Progenitor cell of endocrine pancreas (in vitro differentiated cells): Measurements from ENCODE around the gene CFAP410. TPM values are rescaled to one million over a fixed set of nuclear protein-coding genes. Genes with fewer than 3 reads are reported as not detected.
A peak's percentile ranks its signal among the peaks of the same experiment; 100 is the strongest.

Experiments used
- DNase-seq: peaks from one replicate; pipeline ENCODE4 v3.0.0; 2021; ENCODE audit warnings: low spot score; ENCODE audit not compliant: unreplicated experiment
- H3K27ac Mint-ChIP-seq: 2 replicates; pipeline ENCODE4 v1.8.0; 2021; ENCODE audit warnings: mild to moderate bottlenecking, moderate library complexity, mixed read lengths
- H3K27me3 Mint-ChIP-seq: 2 replicates; pipeline ENCODE4 v1.8.0; 2021; ENCODE audit warnings: mixed read lengths
- H3K36me3 Mint-ChIP-seq: 2 replicates; pipeline ENCODE4 v1.8.0; 2022; ENCODE audit warnings: mixed read lengths; ENCODE audit not compliant: insufficient read depth
- H3K4me1 Mint-ChIP-seq: 2 replicates; pipeline ENCODE4 v1.8.0; 2021; ENCODE audit warnings: low read depth, mixed read lengths
- H3K4me3 Mint-ChIP-seq: 2 replicates; pipeline ENCODE4 v1.8.0; 2021; ENCODE audit warnings: low read depth, mild to moderate bottlenecking, moderate library complexity, mixed read lengths
- H3K9me3 Mint-ChIP-seq: 2 replicates; pipeline ENCODE4 v1.8.0; 2021; ENCODE audit warnings: low read depth, mixed read lengths
- long read RNA-seq: library from polyadenylated mRNA; unstranded; transcript quantifications from one replicate; pipeline ENCODE4 v2.0.0, GENCODE V29; 2020
- total RNA-seq: library from RNA; stranded (reverse); gene quantifications from 2 replicates; pipeline ENCODE4 v1.2.1, GENCODE V29; 2021
- TF ChIP-seq, protein P1 (sequence below): fragments of 200-600 bp; sonication (generic); IDR thresholded peaks from one replicate; pipeline ENCODE4 v1.5.0; 2021; ENCODE audit warnings: antibody characterized with exemption, mild to moderate bottlenecking; ENCODE audit not compliant: unreplicated experiment

The CFAP410 gene
- total RNA-seq = 32.4 and 32.5 TPM in 2 replicates
- long read RNA-seq, partial matches to known transcripts = 0 of 1 reads
- long read RNA-seq, other reads (novel, unspliced or antisense) = 1 of 1 reads

DNA sequence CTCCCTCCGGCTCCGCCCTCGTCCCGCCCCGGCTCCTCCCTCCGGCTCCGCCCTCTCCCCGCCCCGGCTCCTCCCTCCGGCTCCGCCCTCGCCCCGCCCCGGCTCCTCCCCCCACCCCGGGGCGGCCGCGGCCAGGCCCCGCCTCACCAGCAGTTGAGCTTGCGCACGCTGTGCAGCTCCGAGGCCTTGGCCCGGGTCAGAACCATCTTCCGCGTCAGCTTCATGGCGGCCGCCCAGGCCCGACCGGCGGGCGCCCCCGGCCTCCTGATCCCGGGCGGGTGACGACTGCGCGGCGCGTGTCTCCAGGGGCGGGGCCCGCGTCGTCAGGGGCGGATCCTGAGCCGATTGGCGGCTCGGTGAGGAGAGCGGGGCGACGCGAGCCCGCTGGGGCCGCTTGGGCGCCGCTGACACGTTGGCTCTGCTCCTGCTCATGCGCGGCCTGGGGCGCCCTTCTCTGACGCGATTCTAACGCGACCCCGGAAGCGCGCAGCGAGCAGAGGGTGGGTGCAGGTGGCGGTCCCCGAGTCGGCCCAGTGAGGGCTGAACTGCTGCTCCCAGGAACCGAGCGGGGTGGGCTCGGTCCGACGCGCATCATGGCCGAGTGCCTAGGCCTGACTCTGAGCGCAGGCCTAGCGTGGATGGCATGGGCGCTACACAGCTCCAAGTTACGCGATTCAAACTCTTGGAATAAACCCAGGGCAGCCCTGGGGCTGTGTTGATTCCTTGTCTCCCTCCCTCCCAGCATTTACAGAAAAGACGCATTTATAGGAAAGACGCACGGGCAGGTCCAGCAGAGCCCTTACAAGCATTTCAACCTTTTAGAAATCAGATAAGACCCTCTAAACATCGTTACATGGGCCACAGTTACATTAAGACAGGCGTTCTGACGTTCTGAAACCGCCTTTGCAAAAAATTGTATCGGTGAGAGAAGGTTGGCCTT is at the start of gene CFAP410:
Gene CFAP410, minus strand, starts transcription at position 420 of the 940 bp plus-strand sequence. Its CDS starts 196 bp downstream, at position 224.
- Mint-ChIP-seq H3K27ac (peak within 1 kb of the TSS; percentile 95), H3K27me3 (no peaks in the 10 kb centered on the region), H3K36me3 (no peaks in the 10 kb centered on the region), H3K9me3 (no peaks in the 10 kb centered on the region), H3K4me1 (peaks cover 19% of the 10 kb centered on the region), H3K4me3 (peak within 1 kb of the TSS; percentile 76)
- peak; percentile 90 for DNase-seq
- TF ChIP-seq, protein P1, sequence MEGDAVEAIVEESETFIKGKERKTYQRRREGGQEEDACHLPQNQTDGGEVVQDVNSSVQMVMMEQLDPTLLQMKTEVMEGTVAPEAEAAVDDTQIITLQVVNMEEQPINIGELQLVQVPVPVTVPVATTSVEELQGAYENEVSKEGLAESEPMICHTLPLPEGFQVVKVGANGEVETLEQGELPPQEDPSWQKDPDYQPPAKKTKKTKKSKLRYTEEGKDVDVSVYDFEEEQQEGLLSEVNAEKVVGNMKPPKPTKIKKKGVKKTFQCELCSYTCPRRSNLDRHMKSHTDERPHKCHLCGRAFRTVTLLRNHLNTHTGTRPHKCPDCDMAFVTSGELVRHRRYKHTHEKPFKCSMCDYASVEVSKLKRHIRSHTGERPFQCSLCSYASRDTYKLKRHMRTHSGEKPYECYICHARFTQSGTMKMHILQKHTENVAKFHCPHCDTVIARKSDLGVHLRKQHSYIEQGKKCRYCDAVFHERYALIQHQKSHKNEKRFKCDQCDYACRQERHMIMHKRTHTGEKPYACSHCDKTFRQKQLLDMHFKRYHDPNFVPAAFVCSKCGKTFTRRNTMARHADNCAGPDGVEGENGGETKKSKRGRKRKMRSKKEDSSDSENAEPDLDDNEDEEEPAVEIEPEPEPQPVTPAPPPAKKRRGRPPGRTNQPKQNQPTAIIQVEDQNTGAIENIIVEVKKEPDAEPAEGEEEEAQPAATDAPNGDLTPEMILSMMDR = no peak

DNA sequence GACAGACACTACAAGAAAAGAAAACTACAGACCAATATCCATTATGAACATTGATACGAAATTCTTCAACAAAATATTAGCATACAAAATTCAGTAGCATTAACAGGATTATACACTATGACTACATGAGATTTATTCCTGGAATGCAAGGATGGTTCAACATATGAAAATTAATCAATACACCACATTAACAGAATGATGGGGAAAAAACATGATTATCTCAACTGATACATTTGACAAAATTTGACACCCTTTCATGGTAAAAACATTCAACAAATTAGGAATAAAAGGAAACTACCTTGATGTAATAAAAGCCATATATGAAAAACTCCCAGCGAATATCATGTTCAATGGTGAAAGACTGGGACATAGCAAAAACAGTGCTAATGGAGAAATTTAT is 45.8 kb upstream of the CFAP410 start:
- Mint-ChIP-seq H3K4me3 (no peak overlapping the region), H3K27ac (no peak overlapping the region), H3K27me3 (peaks cover 12% of the 10 kb centered on the region), H3K4me1 (no peaks in the 10 kb centered on the region), H3K9me3 (peaks cover 24% of the 10 kb centered on the region), H3K36me3 (no peaks in the 10 kb centered on the region)
- no peak for DNase-seq
- TF ChIP-seq, protein P1 = no peak

DNA sequence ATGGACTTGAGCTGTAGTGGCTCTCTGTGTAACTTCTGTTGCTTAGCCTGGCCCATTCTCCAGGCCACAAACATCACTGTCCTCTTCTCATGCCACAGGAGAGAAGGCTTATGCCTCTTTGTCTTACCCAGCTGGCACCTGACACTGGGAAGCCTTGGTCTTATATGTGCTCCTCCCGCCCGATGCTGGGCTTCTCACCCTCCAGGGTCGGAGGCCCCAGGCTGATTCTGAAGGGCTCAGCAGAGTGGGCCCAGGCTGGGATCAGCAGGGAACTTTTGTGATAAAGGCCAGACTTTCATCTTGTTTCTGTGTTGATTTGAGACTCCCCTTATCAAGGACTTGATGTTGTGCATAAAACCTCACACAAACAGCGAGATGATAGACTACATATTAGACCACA is 44.0 kb upstream of the CFAP410 start:
- Mint-ChIP-seq H3K36me3 (no peaks in the 10 kb centered on the region), H3K4me3 (no peak overlapping the region), H3K4me1 (no peaks in the 10 kb centered on the region), H3K27ac (no peak overlapping the region), H3K9me3 (peaks cover 24% of the 10 kb centered on the region), H3K27me3 (peaks cover 20% of the 10 kb centered on the region)
- no peak for DNase-seq
- TF ChIP-seq, protein P1 = no peak

DNA sequence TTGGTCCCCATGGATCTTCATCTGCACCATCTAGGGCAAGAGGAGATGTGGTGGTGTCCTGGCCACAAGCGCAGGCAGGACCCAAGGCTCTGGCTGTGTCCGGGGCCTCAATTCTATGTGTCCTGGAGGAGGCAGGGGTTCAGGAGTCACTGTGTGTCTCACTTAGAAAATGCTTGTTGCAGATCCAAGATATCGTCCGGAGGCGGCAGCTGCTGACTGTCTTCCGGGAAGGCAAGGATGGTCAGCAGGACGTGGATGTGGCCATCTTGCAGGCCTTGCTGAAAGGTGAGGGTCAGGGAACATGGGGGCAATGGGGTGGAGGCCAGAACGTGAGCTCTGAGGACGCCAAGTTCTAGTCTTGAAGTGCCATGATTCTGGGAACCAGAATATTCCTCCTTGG is 43.3 kb upstream of the CFAP410 start:
- Mint-ChIP-seq H3K4me3 (no peak overlapping the region), H3K4me1 (no peaks in the 10 kb centered on the region)

DNA sequence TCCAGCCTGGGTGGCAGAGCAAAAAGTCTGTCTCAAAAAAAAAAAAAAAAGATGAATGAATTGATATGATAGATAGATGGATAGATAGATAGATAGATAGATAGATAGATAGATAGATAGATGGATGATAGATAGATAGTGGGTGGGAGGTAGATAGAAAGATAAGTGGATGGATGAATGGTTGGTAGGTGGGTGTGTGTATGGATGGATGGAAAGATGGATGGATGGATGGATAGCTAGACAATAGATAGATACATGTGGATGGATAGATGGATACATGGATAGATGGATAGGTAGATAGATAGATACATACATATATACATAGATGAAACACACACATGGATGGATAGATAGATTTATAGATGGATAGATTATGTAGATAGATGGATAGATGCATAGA is 42.7 kb upstream of the CFAP410 start:
- H3K27me3 Mint-ChIP-seq = peaks cover 22% of the 10 kb centered on the region
- no peak overlapping the region for H3K27ac Mint-ChIP-seq
- no peaks in the 10 kb centered on the region for H3K4me1 Mint-ChIP-seq
- peaks cover 24% of the 10 kb centered on the region for H3K9me3 Mint-ChIP-seq
- DNase-seq = no peak
- TF ChIP-seq, protein P1 = no peak
- no peak overlapping the region for H3K4me3 Mint-ChIP-seq
- H3K36me3 Mint-ChIP-seq = no peaks in the 10 kb centered on the region

More for the DNA sequence above, 43.3 kb upstream of the CFAP410 start:
- Mint-ChIP-seq H3K27me3 (peaks cover 20% of the 10 kb centered on the region), H3K36me3 (no peaks in the 10 kb centered on the region), H3K9me3 (peaks cover 24% of the 10 kb centered on the region), H3K27ac (no peak overlapping the region)
- TF ChIP-seq, protein P1 = no peak
- DNase-seq = no peak
